Stimulated activated CD8-positive, alpha-beta memory T cell treated with anti-CD3 and anti-CD28 coated beads, Interleukin-7, amount 100 ng/mL, for 24 hours (primary cell): Measurements from ENCODE around the gene TM4SF4.

Experiments
- DNase-seq: peaks from one replicate; pipeline ENCODE4 v3.0.0-alpha.2; 2020; ENCODE audit warnings: low read depth

Gene TM4SF4

DNA sequence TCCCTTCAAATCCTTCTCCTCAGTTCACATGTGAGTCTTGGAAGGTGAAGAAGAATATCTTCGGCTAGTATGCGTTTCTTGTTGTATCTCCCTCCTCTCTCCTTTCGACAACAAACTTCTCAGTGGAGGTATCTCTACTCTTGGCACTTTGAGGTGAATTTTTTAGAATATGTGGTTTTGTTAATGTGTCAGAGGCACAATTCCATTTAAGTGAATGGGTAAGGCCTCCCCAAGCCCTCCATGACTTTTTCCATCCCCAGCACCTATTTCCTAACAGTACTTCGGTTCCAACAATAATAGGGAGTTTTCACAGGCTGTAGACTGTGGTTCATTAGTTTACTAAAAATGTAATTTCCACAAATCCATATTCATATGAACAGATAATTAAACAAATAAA, 74.2 kb downstream of the TM4SF4 start:
- DNase-seq, result no peak

DNA sequence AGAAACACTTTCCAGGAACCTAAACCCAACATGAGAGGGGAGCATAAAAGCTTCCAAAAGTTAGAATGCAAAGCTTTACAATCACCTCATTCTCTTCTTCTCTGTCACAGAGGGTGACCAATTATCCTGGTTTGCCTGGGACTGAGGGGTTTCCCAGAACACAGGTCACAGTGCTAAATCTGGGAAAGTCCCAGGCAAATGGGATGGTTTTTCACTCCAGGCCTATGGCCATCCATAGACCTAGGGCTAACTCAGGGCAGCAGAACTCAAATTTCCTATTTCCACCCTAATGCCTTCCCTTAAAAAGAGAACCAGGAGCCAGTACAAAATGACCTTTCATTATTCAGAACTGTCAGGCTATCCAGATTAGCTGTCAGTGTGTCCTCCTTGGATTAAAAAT, 77.0 kb downstream of the TM4SF4 start:
- no peak for DNase-seq

DNA sequence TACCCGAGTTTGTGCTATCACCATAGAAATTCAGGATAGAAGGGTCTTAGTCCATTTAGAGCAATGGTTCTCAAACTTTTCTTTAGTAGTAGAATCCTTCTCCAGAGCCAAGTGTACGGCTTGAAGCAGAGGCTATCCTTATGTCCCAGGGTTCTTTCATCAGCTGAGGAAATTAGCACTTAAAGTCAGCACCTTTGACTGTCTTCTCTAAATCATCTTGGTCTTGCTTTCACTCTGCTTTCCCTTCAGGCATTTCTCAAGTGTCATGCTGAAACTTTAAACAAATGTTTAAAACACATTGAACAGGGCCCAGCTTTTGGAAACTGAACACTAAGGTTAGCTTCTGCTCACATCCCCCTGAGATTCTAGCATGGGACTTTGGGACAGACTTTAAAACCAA, 78.2 kb downstream of the TM4SF4 start:
- no peak for DNase-seq
